SKM-1 treated with dmso at 0.1 percent for 144 hours (cell line): ENCODE measurements around the gene AOPEP.

Source experiments
- DNase-seq: peaks from one replicate; lab custom pipeline; 2025; ENCODE audit not compliant: unreplicated experiment; lab: John Stamatoyannopoulos, UW

AOPEP gene

DNA sequence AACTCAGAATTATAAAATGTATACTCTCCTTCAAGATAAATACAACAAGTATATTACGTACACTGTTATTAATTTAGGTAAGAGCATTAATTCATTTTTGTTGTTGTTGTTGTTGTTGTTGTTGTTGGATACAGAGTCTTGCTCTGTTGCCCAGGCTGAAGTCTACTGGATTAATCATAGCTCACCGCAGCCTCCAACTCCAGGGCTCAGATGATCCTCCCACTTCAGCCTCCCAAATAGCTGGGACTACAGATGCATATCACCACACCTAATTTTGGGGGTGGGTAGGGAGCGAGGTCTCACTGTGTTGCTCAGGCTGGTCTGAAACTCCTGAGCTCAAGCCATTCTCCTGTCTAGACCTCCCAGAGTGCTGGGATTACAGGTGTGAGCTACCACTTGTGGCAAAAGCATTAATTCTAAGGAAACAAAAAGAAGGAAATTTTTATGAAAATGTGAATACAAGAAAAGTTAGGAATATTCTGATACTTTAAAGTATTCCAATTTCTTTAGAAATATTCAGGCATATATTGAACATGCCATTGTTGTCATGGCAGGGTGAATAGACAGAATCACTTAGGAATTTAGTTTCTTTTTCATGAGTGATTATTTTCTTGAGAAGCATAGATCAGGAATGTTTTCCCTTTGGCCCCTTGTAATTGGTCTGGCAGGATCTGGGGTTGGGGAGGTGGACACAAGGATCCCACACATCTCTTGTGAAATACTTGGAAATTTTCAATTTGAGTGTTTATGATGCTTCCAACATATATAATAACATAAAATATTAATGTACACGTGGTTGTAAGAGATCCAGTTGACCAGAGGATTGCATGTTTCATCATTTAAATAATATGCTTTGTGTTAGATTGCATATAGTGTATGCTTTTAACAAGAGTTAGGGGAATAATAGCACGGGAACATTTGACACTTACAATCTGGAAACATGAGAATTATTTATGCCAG lies 327.4 kb downstream of the AOPEP start:
- DNase-seq, result no peak

- DNase-seq, result no peak
These were observed 328.9 kb downstream of the AOPEP start for GRCh38 chr9:95055334-95055850.

DNA sequence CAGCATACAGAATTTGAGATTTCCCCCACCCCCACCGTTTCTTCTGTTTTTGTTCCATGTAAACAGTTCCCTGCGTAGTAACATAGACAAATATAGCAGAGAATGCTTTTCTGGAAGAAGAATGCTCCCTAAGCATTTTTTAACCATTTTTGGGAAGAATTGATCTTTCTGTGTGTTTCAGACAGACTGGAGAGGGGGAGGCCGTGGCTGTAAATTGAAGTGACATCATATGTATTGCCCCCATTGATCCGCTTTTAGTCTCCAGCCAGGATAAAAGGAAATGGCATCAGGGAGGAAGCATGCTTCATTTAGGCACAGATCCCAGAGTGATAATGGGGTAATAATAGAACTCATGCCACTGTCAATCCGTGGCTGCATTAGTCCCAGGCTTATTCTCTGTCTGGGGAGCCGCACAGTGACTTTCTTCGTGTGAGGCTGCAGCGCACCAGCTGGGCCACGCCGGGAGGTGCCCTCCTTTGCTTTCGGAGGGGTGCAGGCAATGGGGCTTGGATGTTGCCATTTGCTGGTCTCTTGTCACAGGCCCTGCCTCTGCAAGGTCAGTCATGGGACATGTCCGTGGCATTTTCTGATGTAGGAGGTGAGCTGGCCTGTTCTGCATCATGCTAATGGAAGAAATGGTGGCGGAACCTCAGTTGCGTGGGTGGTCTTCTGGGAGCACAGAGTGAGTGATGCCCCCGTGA lies 329.5 kb downstream of the AOPEP start:
- no peak for DNase-seq

DNA sequence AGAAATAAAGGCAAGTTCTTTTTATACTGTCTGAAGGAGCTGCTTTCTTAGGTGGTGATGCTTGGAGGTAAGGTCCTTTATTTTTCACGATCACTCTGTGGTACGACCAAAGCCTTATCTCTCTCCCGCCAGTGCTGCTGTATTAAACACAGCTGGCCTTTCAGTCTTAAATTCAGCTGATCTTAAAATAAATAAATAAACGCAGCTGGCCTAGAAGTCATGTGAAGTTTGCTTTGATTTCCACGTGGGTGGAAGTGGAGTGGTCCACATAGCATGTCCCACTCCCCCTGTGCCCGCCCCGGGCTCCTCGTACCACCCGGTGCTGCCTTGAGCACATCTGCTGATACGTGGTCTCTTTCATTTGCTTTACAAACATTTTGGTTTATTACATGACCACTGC lies 330.6 kb downstream of the AOPEP start:
- no peak for DNase-seq

DNA sequence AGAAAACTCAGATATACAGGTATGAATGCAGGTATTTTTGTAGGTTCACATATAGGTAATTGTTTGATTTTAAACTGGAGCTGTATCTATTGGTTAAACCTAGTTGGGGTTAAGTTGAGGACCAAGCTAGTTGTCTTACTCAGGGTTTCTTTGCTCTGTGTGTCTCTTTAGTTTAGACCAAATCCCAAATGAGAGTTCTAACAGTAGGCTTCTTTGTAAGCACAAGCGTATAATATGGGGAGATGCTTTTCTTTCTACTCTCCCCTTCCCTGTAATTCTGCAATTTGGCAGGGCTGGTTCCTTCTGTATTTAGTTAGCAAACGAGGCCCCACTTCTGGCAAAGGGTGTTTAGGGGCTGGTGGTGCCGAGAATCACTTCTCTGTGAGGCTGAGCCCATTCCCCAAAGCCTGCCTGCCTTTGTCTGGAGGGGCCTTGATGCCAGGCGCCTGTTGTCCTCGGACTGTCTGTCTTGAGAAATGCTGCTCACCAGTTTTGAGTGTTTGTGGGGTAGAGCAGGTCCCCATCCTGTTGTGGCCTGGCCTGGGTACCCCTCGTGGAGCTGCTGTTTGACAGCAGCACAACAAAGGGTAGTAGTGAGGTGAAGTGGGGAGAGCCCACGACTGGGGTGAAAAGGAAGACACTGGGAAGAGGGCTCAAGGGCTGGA lies 331.8 kb downstream of the AOPEP start:
- DNase-seq, result no peak

GRCh38 chr9:95058795-95059386 lies 332.4 kb downstream of the AOPEP start:
- no peak for DNase-seq

DNA sequence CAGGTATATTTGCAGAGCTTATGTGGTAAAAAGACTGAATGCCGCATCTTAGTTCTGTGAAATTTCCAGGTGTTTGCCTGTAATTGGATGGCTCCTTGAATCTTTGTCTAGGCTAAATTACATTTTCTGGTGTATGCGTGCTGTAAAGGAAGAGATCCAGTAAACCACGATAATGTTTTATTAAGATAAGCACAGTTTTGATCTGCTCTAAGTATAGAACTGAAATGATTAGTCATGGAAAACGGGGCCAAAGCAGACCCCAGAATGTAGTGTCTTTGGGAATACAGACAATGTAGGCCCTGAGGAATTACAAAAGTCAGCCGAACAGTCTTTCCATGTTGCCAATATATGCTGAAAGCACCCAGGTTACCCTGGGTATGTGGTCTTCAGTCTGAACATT lies 333.7 kb downstream of the AOPEP start:
- no peak for DNase-seq

- no peak for DNase-seq
These were observed 334.4 kb downstream of the AOPEP start for GRCh38 chr9:95060916-95061315.

GRCh38 chr9:95061916-95062595 lies 335.6 kb downstream of the AOPEP start:
- no peak for DNase-seq

DNA sequence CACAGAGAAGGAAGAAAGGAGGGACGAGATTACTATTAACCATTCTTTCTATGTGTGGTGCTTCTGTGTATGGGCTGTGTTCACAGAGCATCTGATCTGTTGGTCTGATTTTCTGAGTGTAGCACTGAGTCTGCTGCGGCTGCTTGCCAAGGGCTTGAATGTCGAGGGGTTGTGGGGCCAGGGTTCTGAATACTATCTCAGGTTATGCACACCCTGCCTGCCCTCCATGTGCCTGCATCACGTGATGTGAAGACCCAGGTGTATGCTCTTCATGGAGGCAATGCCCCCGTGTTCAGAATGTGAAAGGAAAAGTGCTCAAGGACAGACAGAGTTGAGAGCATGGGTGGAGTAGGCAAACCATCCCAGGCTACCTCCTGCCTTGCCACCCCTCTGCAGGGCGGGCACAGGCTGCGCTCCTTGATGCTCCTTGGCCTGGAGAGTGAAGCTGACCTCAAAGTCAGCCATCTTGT lies 336.1 kb downstream of the AOPEP start:
- DNase-seq, result no peak

DNA sequence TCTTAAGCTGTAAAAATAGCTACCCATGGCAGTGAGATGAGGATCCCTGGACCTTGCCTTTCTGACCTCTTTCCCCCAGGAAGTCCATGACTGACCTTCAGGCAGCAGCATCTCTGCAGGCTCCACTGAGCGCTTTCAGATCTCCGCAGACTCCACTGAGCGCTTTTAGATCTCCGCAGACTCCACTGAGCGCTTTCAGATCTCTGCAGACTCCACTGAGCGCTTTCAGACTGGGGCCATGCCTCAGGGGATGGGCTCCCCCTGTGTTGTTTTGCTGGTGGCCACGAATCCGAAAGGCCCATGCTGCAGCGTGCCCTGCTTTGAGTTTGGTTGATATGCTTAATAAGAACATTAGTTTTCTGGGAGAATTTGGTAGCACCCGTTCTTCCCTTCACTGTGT lies 336.8 kb downstream of the AOPEP start:
- no peak for DNase-seq

GRCh38 chr9:95065224-95065623 lies 338.7 kb downstream of the AOPEP start:
- no peak for DNase-seq

- no peak for DNase-seq
These were observed 340.6 kb downstream of the AOPEP start for GRCh38 chr9:95067057-95067456.

- no peak for DNase-seq
These were observed 341.4 kb downstream of the AOPEP start for GRCh38 chr9:95067897-95068296.

DNA sequence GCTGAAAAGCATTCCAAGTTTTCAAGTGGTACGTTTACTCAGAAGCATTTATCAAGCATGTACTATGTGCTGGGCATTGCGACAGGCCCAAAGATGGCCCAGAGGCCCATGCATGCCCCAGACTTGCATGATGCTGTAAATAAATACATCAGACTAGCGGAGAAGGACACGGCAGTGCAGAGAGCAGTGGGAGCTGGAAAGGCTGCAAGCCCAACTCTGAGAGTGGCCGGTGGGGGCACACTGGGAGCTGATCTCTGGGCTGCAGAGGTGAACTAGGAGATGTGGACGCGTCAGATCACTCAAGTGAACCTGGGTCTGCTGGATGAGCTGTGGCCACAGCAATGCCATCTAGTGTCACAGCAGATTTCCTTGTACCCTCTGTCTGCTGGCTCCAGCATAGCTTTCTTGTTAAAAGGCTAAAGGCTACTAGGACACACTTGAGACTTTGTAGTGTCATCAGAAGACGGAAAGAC lies 344.1 kb downstream of the AOPEP start:
- DNase-seq, result no peak

DNA sequence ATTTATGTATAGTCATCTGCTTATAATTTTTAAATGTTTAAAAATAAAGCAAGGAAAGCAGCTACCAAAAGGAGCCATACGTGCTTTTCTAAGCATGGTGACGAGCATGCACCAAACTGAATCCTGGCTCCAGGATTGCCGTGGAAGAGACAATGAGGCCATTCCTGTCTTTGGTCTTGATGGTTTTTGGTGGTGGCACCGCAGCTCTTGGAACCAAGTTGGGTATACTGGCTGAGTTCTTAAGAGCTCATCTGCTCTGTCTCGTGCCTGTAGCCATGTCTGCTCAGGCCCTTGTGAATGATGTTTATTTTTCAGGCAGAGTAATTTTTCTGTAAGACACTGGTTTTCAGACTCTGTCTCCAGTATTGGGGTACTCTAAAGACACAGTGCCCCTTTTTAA lies 345.0 kb downstream of the AOPEP start:
- DNase-seq, result no peak

DNA sequence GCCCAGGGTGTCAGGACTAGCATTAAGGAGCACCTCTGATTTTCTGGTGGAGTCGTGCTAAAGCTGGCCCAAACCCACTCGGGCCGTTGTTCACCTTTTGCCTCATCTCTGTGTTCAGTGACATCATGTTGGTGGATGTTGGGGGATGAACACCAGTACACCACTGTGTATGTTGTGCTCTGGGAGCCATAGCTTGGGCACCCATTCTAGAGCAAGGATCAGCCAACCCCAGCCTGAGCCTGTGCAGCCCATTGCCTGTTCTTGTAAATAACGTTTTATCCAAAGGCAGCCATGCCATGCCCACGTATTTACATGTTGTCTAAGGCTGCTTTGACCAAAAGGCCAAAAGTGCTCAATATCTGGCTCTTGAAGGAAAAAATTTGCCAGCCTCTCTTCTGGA lies 345.4 kb downstream of the AOPEP start:
- no peak for DNase-seq

- DNase-seq, result no peak
These were observed 346.6 kb downstream of the AOPEP start for GRCh38 chr9:95073042-95073607.

GRCh38 chr9:95073918-95074317 lies 347.4 kb downstream of the AOPEP start:
- no peak for DNase-seq

DNA sequence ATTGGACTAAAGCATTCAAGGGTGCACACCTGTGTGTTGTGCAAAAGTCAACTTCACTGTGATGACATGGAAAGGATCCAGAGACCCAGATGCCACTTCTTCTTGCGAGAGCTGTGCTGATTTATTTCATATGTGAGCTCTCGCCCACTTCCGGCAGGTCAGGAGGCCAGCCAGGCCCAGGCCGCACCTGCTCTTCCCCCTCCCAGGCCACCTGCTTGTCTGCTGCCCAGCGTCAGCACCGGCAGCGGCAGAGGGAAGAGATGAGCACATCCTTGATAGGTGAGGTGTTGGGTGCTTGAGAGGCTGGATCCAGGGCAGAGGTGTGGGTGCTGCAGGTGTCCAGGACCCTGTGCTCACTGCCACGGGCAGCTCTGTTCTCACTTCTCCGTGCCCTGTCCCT lies 348.1 kb downstream of the AOPEP start:
- no peak for DNase-seq
